ENCODE data around the gene GLCCI1. TPM values are rescaled to one million over a fixed set of nuclear protein-coding genes. Genes with fewer than 3 reads are reported as not detected.

Gene GLCCI1
- total and polyA plus RNA-seq, 10 of the 15 experiments (the other 5 are each of a cell fraction or from before 2014, with no cell fraction given): 12.6 to 92.0 (median 27.6) TPM

DNA sequence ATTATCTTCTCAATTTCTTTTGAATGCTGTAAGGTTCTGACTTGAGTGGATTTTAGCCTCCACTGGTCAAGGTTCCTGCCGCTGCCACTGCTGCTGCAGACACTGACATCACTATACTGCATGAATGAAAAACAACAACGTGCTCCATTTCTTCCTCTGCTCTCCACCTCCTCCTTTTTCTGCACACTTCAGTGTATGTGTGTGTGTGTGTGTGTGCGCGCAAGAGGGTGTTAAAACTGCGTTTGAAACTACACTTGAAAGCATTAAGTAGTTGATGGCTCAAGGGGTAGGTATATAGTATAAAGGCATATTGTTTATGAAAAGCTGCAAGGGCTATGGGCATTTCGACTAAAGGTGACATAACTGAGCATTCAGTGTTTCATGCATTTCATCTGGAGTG is 3.5 kb downstream of the GLCCI1 start:
- intact Hi-C loops (cut with micrococcal nuclease; ENCODE audit: unreplicated experiment): loop anchor here (5.0 kb wide), 1 partner anchor 65 kb away; no protein-coding TSS in a partner anchor
- peaks cover 93% of the 10 kb centered on the region for H3K79me2 ChIP-seq (ENCODE audit: control insufficient read depth, insufficient read depth, low read length)
- peak; percentile 37; the same call in 1 of the 2 replicates for TF ChIP-seq ZNF24 (IDR thresholded peaks at IDR 0.05)
- TF ChIP-seq MXI1 (IDR thresholded peaks at IDR 0.05; ENCODE audit: low read depth, low read length): peak; percentile 60; the same call in 1 of the 2 replicates
- peak; percentile 1; the same call in 1 of the 2 replicates for TF ChIP-seq JUNB (IDR thresholded peaks at IDR 0.05)
- TF ChIP-seq, protein P1, sequence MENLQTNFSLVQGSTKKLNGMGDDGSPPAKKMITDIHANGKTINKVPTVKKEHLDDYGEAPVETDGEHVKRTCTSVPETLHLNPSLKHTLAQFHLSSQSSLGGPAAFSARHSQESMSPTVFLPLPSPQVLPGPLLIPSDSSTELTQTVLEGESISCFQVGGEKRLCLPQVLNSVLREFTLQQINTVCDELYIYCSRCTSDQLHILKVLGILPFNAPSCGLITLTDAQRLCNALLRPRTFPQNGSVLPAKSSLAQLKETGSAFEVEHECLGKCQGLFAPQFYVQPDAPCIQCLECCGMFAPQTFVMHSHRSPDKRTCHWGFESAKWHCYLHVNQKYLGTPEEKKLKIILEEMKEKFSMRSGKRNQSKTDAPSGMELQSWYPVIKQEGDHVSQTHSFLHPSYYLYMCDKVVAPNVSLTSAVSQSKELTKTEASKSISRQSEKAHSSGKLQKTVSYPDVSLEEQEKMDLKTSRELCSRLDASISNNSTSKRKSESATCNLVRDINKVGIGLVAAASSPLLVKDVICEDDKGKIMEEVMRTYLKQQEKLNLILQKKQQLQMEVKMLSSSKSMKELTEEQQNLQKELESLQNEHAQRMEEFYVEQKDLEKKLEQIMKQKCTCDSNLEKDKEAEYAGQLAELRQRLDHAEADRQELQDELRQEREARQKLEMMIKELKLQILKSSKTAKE (IDR thresholded peaks at IDR 0.05; ENCODE audit: low read depth, poor library complexity, severe bottlenecking): peak; percentile 22
- TF ChIP-seq, protein P2, sequence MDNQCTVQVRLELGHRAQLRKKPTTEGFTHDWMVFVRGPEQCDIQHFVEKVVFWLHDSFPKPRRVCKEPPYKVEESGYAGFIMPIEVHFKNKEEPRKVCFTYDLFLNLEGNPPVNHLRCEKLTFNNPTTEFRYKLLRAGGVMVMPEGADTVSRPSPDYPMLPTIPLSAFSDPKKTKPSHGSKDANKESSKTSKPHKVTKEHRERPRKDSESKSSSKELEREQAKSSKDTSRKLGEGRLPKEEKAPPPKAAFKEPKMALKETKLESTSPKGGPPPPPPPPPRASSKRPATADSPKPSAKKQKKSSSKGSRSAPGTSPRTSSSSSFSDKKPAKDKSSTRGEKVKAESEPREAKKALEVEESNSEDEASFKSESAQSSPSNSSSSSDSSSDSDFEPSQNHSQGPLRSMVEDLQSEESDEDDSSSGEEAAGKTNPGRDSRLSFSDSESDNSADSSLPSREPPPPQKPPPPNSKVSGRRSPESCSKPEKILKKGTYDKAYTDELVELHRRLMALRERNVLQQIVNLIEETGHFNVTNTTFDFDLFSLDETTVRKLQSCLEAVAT (IDR thresholded peaks at IDR 0.05): peak; percentile 72
- TF ChIP-seq, protein P3, sequence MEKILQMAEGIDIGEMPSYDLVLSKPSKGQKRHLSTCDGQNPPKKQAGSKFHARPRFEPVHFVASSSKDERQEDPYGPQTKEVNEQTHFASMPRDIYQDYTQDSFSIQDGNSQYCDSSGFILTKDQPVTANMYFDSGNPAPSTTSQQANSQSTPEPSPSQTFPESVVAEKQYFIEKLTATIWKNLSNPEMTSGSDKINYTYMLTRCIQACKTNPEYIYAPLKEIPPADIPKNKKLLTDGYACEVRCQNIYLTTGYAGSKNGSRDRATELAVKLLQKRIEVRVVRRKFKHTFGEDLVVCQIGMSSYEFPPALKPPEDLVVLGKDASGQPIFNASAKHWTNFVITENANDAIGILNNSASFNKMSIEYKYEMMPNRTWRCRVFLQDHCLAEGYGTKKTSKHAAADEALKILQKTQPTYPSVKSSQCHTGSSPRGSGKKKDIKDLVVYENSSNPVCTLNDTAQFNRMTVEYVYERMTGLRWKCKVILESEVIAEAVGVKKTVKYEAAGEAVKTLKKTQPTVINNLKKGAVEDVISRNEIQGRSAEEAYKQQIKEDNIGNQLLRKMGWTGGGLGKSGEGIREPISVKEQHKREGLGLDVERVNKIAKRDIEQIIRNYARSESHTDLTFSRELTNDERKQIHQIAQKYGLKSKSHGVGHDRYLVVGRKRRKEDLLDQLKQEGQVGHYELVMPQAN (conservative IDR thresholded peaks at IDR 0.05): peak; percentile 48; the same call in 1 of the 2 replicates
- TF ChIP-seq POLR2AphosphoS5 (IDR thresholded peaks at IDR 0.05; ENCODE audit: low read length): no peak
- TF ChIP-seq EP300 (IDR thresholded peaks at IDR 0.05; ENCODE audit: borderline replicate concordance in 1 of 2, control insufficient read depth in 1 of 2, low read depth in 2 of 2, low read length in 2 of 2): no peak
- TF ChIP-seq GABPA (IDR thresholded peaks at IDR 0.05; ENCODE audit: low read depth): no peak
- TF ChIP-seq HDGF (IDR thresholded peaks at IDR 0.05): 0 out of 2 replicates have a peak, but pooled peaks have one; percentile 50
- TF ChIP-seq ATF7 (IDR thresholded peaks at IDR 0.05; ENCODE audit: low read depth): peak; percentile 61
- BruUV-seq (replicated peaks): no TSS peak
- peak; percentile 13 for FAIRE-seq
- H3K27ac ChIP-seq (ENCODE audit: control insufficient read depth, insufficient read depth): peak overlapping the region; percentile 95
- peak overlapping the region; percentile 73 for H3K4me3 ChIP-seq
- H3K9me3 ChIP-seq (replicated peaks; ENCODE audit: control insufficient read depth, insufficient read depth, low read length): no peaks in the 10 kb centered on the region; the same call in 2 of the 3 replicates
- in situ Hi-C loops (cut with MboI): no loop called here
- H3K9ac ChIP-seq (ENCODE audit: control insufficient read depth, insufficient read depth, low read length): peak overlapping the region; percentile 92
- ChIA-PET SMC1A (ENCODE audit: uncharacterized antibody, unreplicated experiment) (interaction anchor here (0.6 to 4.5 kb wide), 18 partner anchors 8 to 244 kb away, joined by 3 to 32 read pairs (median 10); no protein-coding TSS in a partner anchor), POLR2A (interaction anchor here (0.9 to 1.8 kb wide), 5 partner anchors 28 to 217 kb away, joined by 3 to 6 read pairs (median 4); no protein-coding TSS in a partner anchor), CTCF (interaction anchor here (0.5 to 4.7 kb wide), 5 partner anchors 205 to 387 kb away, joined by 4 to 27 read pairs (median 6); no protein-coding TSS in a partner anchor), RAD21 (ENCODE audit: unreplicated experiment) (interaction anchor here (0.6 to 9.4 kb wide), 10 partner anchors 17 to 217 kb away, joined by 3 to 86 read pairs (median 12); no protein-coding TSS in a partner anchor)
- peak overlapping the region; percentile 94 for H3K4me2 ChIP-seq (ENCODE audit: control insufficient read depth, insufficient read depth)
- peaks cover 7% of the 10 kb centered on the region for H4K20me1 ChIP-seq (ENCODE audit: control insufficient read depth, insufficient read depth)
- WGBS (ENCODE audit: insufficient coverage, insufficient replicate concordance, low lambda C conversion rate, missing lambda C conversion rate): 35% methylated on average over 6 of the region's 6 CpGs
- H3K36me3 ChIP-seq (ENCODE audit: control insufficient read depth in 2 of 2, insufficient read depth in 2 of 2, low read length in 1 of 2): no peaks in the 10 kb centered on the region; a peak in 1 of 4 replicates
- no peak overlapping the region for H2AFZ ChIP-seq (ENCODE audit: control insufficient read depth, low read depth, low read length)
- peaks cover 9% of the 10 kb centered on the region for H3K4me1 ChIP-seq (ENCODE audit: control insufficient read depth, insufficient read depth, low read length)
- 0 out of 3 replicates have a peak, but pooled peaks have one; percentile 1 for ATAC-seq
- no peaks in the 10 kb centered on the region for H3K27me3 ChIP-seq (replicated peaks in 1 of 2; ENCODE audit: control insufficient read depth in 2 of 2, insufficient read depth in 2 of 2, low read length in 1 of 2)
- DNase-seq (ENCODE audit: low read depth, low spot score): no peak
